GM21723 (cell line): ENCODE measurements around the gene RBM4B.
"Not testable (repeated sequence)": the region's sequence is repeated elsewhere in the genome, so short reads cannot be mapped to it uniquely, and the experiment has no call there.

Source experiments
- ATAC-seq: cut with Tn5 transposase; IDR thresholded peaks from one replicate; pipeline ENCODE4 v1.9.1; 2021; ENCODE audit warnings: mild to moderate bottlenecking, moderate library complexity; ENCODE audit not compliant: unreplicated experiment

Gene RBM4B, protein sequence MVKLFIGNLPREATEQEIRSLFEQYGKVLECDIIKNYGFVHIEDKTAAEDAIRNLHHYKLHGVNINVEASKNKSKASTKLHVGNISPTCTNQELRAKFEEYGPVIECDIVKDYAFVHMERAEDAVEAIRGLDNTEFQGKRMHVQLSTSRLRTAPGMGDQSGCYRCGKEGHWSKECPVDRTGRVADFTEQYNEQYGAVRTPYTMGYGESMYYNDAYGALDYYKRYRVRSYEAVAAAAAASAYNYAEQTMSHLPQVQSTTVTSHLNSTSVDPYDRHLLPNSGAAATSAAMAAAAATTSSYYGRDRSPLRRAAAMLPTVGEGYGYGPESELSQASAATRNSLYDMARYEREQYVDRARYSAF

DNA sequence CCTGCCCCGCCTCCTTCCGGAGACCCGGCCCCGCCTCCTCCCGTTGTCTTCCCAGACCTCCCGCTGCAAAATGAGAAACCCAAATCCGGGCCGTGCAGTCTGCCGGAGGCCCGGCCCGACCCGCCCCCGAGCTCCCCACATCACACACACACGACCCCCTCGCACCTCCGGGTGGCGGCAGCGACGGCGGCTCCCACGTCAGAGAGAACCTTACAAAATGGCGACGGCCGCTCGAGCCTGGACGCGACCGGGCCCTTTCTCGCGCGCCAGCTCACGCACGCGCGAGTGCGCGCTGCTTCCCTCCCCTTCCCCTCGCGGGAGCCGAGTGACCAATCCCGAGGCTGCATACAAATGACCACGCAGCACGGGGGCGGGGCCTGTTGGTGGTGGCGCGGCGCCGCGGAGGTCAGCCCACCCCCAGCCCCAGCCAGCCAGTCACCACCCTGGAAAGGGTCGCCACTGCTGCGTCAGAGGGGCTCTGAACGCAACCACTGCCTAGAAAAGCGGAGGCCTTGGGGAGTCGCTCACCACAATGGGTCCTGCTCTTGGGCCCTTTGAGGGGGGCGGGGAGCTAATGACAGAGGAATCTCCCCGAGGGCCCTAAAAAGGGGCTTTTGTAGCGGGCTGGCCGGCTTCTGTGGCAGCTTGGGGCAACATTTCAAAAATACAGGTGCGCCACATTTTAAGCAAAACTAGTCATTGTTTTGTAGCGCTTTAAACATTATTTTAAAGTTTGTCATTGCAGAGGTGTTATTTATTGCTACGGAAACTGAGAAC lies at the start of gene RBM4B:
Gene RBM4B, minus strand, starts transcription at position 289 of the 777 bp plus-strand sequence. CDS start 808 bp downstream, outside the sequence.
- peak; percentile 80 for ATAC-seq

DNA sequence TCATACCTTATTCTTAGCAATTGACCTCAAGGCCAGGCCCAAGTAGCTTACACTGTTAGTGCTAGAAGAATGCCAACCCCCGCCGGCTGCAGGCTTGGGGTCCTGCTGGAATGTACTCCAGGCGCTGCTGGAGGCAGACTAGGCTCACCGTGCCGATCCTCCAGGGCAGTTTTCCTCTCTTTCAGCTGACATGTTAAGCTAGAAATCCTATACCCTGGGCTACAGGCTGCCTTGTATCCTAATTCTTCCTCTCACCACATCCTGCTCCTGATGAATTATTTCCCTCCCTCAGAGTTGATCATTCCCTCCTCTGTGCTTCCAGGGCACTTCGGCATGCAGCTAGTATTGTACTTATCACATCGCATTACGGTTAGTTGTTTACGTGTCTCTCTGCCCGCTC lies 48.0 kb upstream of the RBM4B start:
- ATAC-seq = no peak

DNA sequence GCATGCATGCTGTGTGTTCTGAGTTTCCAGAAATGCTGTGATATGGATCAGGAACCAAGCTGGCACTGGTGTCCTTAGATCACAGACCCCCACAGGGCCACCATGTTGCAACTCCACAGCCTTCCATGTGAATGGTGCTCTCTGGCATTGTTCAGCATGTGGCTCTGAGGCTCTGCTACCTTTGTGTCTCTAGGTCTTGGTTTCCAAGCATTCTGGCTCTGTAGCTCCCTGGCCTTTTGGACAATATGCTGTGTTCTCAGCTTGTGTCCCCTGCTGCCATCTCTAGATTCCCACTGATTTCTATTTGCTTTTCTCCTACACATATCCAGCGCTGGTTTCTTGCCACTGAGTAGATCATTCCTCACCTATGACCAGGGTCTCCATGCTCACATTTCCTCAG lies 47.4 kb upstream of the RBM4B start:
- no peak for ATAC-seq

DNA sequence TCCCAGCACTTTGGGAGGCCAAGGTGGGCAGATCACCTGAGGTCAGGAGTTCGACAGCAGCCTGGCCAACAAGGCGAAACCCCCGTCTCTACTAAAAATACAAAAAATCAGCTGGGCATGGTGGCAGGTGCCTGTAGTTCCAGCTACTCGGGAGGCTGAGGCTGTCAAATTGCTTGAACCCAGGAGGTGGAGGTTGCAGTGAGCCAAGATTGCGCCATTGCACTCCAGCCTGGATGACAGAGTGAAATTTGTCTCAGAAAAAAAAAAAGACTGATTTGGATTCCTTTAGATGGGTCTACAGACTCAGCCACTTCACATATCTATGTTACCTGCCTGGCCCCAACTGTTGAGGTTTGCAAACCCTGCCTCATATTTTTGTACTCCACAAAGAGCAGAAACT lies 46.5 kb upstream of the RBM4B start:
- not testable (repeated sequence) for ATAC-seq

DNA sequence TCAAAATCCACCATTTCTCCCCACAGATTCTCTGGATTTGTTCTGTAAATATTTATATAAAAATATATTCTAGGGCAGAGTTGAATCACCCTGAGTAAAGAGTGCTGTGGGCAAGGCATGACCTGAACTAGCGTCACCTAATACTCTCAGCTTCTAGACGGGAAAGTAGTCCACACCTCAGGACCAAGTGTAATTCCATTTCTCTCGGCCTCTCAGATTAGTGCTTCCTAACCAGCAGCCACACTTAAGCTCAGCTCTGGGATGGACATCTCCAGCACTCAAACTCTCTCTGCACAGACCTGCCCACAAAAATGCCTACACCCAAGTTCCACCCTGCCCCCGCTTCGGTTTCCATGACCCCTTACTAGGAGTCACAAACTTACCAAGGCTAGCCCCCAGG lies 46.0 kb upstream of the RBM4B start:
- no peak for ATAC-seq

DNA sequence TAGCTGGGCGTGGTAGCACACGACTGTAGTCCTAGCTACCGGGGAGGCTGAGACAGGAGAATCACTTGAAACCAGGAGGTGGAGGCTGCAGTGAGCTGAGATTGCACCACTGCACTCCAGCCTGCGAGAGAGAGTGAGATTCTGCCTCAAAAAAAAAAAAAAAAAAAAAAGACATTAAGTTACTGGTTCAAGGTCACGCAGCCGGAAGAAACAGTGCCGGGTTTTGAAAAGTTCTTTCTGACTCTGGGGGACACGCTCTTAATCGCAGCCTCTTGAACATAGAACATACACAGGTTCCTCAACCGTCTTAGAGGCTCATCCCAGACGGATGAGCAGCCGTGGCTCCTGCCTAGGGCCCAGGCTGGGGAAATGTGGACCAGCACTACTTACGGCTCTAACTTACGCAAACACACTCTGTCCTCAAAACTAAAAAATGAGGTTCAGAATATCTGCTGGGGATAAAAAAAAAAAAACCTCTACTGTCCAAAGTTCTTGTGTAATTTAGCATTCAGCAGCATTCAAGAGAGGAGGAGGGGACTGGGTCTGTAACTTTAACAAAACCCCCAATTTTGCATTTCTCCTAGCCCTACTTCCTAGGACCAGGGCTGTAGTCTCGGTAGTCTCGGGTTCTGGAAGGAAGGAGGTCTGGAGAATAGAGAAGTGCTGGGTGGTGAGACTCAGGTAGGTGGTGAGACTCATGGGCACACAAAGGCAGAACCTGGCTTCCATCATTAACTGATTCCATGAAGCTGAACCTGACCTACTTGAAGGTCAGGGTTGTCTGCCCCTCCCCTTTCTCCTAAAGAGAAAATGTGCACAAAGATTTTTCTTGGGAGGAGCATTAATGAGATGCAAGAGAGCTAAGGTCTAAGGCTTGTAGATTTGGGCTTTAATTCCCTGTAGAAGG lies 45.3 kb upstream of the RBM4B start:
- ATAC-seq = no peak

DNA sequence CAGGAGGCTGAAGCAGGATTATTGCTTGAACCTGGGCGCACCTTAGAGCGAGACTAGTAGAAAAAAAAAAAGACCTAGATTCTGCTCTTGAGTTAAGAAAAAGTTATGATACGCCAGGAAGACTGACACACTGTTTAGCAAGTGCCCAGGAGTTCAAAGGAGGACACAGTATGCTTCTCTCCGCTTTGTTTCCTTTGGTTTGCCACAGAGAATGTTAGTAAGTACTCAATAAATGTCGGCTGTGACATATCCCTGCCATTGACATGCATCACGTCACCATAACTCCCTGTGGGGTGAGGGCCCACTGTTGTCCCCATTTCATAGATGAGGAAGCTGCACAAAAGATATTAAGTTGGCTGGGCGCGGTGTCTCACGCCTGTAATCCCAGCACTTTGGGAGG lies 44.3 kb upstream of the RBM4B start:
- no peak for ATAC-seq

GRCh38 chr11:66720899-66721470 lies 43.3 kb upstream of the RBM4B start:
- no peak for ATAC-seq

- no peak for ATAC-seq
Measured at GRCh38 chr11:66720223-66720898, 42.7 kb upstream of the RBM4B start.

DNA sequence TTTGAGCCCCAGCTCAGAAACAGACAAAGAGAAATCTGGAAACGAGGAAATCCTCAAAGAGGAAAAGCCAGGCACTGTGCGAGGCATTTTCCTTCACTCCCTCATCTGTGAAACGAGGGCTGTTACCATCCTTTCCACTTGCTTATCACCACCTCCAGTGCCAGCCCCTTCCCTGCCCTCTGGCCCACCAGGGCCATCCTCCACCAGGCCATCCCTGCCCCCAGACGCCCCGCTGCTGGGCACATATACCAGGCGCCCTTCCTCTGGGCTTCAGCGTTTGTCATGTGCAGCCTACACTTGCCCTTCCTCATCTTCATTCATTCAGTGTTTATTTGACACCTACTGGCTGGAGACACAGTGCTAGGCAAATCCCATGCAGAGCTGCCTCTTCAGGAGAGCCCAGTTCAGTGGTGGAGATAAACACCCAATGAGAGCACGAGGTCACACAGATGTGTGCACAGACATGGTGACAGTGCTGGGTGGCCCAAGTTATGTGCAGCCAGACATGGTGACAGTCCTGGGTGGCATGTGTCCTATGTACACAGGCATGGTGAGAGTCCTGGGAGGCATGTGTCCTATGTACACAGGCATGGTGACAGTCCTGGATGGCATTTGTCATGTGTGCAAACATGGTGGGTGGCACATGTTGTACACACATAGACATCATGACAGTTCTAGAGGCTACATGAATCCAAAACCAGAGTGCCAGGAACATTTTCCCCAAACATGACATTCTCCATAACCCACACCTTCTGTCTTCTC lies 41.6 kb upstream of the RBM4B start:
- no peak for ATAC-seq

DNA sequence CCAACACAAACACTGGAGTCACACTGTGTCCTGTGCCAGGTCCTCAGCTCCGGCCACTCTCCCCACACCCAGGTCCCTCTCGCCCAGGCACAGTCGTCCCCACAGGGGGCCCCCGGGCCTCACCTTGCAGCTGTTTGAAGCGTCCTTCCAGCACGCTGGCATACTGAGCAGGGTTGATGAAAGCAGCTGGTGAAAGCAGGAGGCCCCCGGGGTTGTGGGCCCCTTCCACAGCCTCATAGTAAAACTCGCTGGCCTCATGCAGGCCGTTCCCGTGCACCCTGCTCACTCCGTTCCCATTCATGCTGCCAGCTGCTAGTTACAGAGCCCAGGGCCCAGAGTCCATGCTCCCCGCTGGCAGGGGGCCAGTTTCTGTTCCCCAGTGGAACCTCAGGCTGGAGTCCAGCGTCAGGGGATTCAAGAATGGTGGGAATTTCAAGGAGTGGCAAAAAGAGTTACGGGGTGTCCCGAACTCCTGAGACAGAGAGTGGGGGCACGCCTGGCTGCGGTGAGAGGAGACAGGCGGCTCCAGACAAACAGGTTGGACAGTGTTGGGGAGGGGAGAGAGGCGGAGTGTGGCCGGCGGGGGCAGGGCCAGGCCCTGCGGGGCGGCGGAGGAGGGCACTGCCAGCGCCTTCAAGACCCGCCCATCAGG lies 40.8 kb upstream of the RBM4B start:
- ATAC-seq = no peak

GRCh38 chr11:66717925-66718319 lies 40.2 kb upstream of the RBM4B start:
- no peak for ATAC-seq

- ATAC-seq = no peak
Measured at GRCh38 chr11:66716996-66717395, 39.3 kb upstream of the RBM4B start.

GRCh38 chr11:66715346-66716085 lies 37.8 kb upstream of the RBM4B start:
- ATAC-seq = no peak

GRCh38 chr11:66713746-66714480 lies 36.2 kb upstream of the RBM4B start:
- ATAC-seq = no peak

DNA sequence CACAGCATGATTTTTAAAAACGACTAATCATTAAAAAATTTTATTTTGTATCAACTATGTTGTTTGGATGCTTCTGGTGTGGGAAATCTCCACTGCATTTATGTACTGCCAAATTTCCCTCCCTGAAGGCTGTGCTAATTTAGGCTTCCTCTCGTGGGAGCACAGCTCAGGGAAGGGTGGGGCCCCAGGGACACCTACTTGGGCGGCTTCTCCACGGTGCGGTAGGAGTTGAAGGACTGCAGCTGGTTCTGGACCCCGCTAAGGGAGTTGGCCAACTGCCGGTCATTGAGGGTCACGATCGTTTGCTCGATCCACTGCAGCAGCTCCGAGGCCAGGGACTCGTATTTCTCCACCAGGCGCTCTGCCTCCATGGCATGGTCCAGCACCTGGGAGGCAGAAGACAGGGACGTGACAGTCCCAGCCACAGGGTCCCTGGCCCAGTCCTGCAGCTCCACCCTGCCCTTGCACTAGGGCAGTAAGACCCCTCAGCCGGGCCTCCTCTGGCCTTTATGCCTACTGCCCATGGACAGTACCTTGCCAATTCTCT lies 32.8 kb upstream of the RBM4B start:
- ATAC-seq = no peak

DNA sequence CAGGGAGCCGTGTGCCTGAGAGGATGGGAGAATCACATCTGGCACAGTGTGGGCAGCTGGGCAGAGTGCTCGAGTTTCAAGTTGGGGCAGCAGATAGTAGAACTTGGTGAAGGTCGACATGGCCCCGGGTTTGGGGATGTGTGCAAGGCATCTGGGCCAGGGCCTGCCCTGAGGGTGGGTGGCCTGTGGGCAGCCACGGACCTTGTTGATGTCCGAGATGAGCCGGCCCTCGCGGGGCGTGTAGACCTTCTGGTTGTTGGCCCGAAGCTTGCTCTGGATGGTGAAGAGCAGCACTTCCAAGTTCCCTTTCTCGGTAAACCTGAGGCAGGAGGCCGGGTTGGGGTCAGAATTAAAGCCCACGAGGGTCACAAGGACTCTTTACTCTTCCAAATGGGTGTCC lies 31.0 kb upstream of the RBM4B start:
- no peak for ATAC-seq
